ENCODE measurements around the gene UCHL5. TPM values are rescaled to one million over a fixed set of nuclear protein-coding genes. Genes with fewer than 3 reads are reported as not detected.

The UCHL5 gene
- total and polyA plus RNA-seq, 2 experiments from 2014 or later, result 42.5 to 67.1 TPM

DNA sequence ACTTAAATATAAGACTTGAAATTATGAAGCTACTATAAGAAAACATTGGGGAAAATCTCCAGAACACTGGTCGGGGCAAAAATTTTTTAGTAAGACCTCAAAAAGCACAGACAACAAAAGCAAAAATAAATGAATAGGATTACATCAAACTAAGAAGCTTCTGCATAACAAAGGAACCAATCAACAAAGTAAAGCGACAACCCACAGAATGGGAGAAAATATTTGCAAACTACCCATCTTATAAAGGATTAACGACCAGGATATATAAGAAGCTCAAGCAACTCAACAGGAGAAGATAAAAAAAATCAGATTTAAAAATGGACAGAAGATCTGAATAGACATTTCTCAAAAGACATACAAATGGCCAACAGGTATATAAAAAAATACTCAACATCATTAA, 19.1 kb downstream of the UCHL5 start:
- ATAC-seq (no peak), DNase-seq (ENCODE audit: low spot score) (no peak)
- Mint-ChIP-seq H3K9me3 (no peaks in the 10 kb centered on the region), H3K27ac (no peak overlapping the region), H3K4me1 (peaks cover 18% of the 10 kb centered on the region), H3K27me3 (ENCODE audit: insufficient read depth, low read depth, poor library complexity) (no peaks in the 10 kb centered on the region), H3K4me3 (no peak overlapping the region), H3K36me3 (ENCODE audit: low read depth) (peaks cover 11% of the 10 kb centered on the region; the same call in 2 of the 3 replicates)
- Histone ChIP-seq H2AFZ (no peak overlapping the region), H3K79me2 (replicated peaks; ENCODE audit: insufficient read depth) (peaks cover 59% of the 10 kb centered on the region), H3K36me3 (ENCODE audit: insufficient read depth) (no peaks in the 10 kb centered on the region), H3F3A (replicated peaks; ENCODE audit: low read depth) (no peaks in the 10 kb centered on the region), H4K20me1 (replicated peaks; ENCODE audit: insufficient read depth) (no peaks in the 10 kb centered on the region; the same call in 1 of the 2 replicates), H3K9me2 (ENCODE audit: insufficient read depth) (no peaks in the 10 kb centered on the region), H3K4me1 (ENCODE audit: insufficient read depth) (peaks cover 6% of the 10 kb centered on the region; the same call in 1 of the 2 replicates), H3K4me3 (no peak overlapping the region), H3K4me2 (no peak overlapping the region), H3K27me3 (ENCODE audit: insufficient read depth) (no peaks in the 10 kb centered on the region), H3K27ac (ENCODE audit: low read depth) (no peak overlapping the region)
- no peak for TF ChIP-seq CREB1 (CRISPR knock-in tag; IDR thresholded peaks at IDR 0.05; ENCODE audit: low read depth)
- TF ChIP-seq, protein P1, sequence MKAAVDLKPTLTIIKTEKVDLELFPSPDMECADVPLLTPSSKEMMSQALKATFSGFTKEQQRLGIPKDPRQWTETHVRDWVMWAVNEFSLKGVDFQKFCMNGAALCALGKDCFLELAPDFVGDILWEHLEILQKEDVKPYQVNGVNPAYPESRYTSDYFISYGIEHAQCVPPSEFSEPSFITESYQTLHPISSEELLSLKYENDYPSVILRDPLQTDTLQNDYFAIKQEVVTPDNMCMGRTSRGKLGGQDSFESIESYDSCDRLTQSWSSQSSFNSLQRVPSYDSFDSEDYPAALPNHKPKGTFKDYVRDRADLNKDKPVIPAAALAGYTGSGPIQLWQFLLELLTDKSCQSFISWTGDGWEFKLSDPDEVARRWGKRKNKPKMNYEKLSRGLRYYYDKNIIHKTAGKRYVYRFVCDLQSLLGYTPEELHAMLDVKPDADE (IDR thresholded peaks at IDR 0.05), result no peak
- TF ChIP-seq JUNB (IDR thresholded peaks at IDR 0.05; ENCODE audit: unreplicated experiment), result no peak
- TF ChIP-seq STAT1 (IDR thresholded peaks at IDR 0.05; ENCODE audit: unreplicated experiment), result no peak
- TF ChIP-seq POLR2AphosphoS5 (IDR thresholded peaks at IDR 0.05; ENCODE audit: low read depth), result no peak
- TF ChIP-seq ZNF331 (CRISPR knock-in tag; IDR thresholded peaks at IDR 0.05; ENCODE audit: low read depth), result no peak
- 0 out of 2 replicates have a peak, but pooled peaks have one; percentile 40 for TF ChIP-seq NANOG (IDR thresholded peaks at IDR 0.05; ENCODE audit: borderline replicate concordance)

DNA sequence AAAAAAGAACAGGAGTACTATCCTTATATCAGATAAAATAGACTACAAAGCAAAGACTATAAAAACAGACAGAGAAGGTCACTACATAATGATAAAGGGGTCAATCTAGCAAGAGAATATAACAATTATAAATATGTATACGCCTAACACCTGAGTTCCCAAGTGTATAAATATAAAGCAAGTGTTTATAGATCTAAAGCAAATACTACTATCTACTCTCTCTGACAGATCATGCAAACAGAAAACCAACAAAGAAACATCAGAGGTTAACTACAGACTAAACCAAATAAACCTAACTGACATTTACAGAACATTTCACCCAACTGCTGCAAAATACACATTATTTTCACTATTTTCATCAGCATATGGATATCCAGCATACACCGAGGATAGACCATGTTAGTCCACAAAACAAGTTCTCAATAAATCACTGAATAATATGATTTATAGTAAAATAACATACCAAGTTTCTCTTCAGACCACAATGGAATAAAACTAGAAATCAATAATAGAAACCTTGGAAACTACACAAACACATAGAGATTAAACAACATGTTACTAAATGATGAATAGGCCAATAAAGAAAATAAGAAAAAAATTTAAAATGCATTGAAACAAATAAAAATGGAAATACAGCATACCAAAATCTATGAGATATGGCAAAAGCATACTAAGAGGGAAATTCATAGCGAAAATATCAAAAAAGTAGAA, 22.7 kb downstream of the UCHL5 start:
- H3K9me3 Mint-ChIP-seq, result no peaks in the 10 kb centered on the region; the same call in 2 of the 3 replicates
- Histone ChIP-seq H3F3A (replicated peaks; ENCODE audit: low read depth) (no peaks in the 10 kb centered on the region), H3K4me3 (no peak overlapping the region), H2AFZ (no peak overlapping the region), H3K79me2 (replicated peaks; ENCODE audit: insufficient read depth) (peaks cover 82% of the 10 kb centered on the region), H3K4me2 (no peak overlapping the region), H3K27me3 (ENCODE audit: insufficient read depth) (no peaks in the 10 kb centered on the region), H3K9me2 (ENCODE audit: insufficient read depth) (no peaks in the 10 kb centered on the region), H3K36me3 (ENCODE audit: insufficient read depth) (no peaks in the 10 kb centered on the region), H3K4me1 (ENCODE audit: insufficient read depth) (peaks cover 6% of the 10 kb centered on the region; the same call in 1 of the 2 replicates), H4K20me1 (replicated peaks; ENCODE audit: insufficient read depth) (no peaks in the 10 kb centered on the region; the same call in 1 of the 2 replicates), H3K27ac (ENCODE audit: low read depth) (no peak overlapping the region)
- peaks cover 16% of the 10 kb centered on the region for H3K4me1 Mint-ChIP-seq
- TF ChIP-seq JUNB (IDR thresholded peaks at IDR 0.05; ENCODE audit: unreplicated experiment), result no peak
- no peak for TF ChIP-seq ZNF331 (CRISPR knock-in tag; IDR thresholded peaks at IDR 0.05; ENCODE audit: low read depth)
- TF ChIP-seq CREB1 (CRISPR knock-in tag; IDR thresholded peaks at IDR 0.05; ENCODE audit: low read depth), result no peak
- ATAC-seq, result no peak
- H3K27ac Mint-ChIP-seq, result no peak overlapping the region
- H3K4me3 Mint-ChIP-seq, result no peak overlapping the region
- peaks cover 12% of the 10 kb centered on the region; the same call in 2 of the 3 replicates for H3K36me3 Mint-ChIP-seq (ENCODE audit: low read depth)
- no peak for DNase-seq (ENCODE audit: low spot score)
- H3K27me3 Mint-ChIP-seq (ENCODE audit: insufficient read depth, low read depth, poor library complexity), result no peaks in the 10 kb centered on the region

DNA sequence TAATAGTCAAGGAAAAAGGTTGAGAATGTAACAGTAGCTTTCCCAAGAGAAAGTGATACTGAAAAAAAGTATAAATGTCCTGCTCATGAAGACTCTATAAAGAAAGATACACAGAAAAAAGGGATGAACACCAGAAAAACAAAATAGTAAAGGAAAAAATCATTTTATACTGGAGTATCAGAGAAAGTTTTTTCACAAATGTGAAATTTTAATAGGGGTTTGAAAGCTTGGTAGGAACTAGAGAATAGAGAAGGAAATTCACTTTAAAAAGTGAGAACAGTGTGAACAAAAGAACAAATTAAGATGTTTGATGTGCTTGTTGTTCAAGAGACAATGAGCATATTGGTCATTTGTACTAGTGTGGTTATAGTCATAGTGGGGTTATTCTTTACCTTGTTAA, 25.6 kb downstream of the UCHL5 start:
- H3K27ac Mint-ChIP-seq, result no peak overlapping the region
- no peaks in the 10 kb centered on the region for H3K27me3 Mint-ChIP-seq (ENCODE audit: insufficient read depth, low read depth, poor library complexity)
- H3K4me3 Mint-ChIP-seq, result no peak overlapping the region
- Histone ChIP-seq H3K27me3 (ENCODE audit: insufficient read depth) (no peaks in the 10 kb centered on the region), H3F3A (replicated peaks; ENCODE audit: low read depth) (no peaks in the 10 kb centered on the region), H3K4me3 (no peak overlapping the region), H3K4me1 (ENCODE audit: insufficient read depth) (no peaks in the 10 kb centered on the region), H3K79me2 (replicated peaks; ENCODE audit: insufficient read depth) (peaks cover 59% of the 10 kb centered on the region), H3K36me3 (ENCODE audit: insufficient read depth) (no peaks in the 10 kb centered on the region), H2AFZ (no peak overlapping the region), H3K9me2 (ENCODE audit: insufficient read depth) (no peaks in the 10 kb centered on the region), H3K4me2 (no peak overlapping the region), H4K20me1 (replicated peaks; ENCODE audit: insufficient read depth) (no peaks in the 10 kb centered on the region; the same call in 1 of the 2 replicates), H3K27ac (ENCODE audit: low read depth) (no peak overlapping the region)
- H3K9me3 Mint-ChIP-seq, result no peaks in the 10 kb centered on the region; the same call in 2 of the 3 replicates
- no peak for DNase-seq (ENCODE audit: low spot score)
- no peaks in the 10 kb centered on the region for H3K4me1 Mint-ChIP-seq
- peaks cover 12% of the 10 kb centered on the region; the same call in 2 of the 3 replicates for H3K36me3 Mint-ChIP-seq (ENCODE audit: low read depth)
- ATAC-seq, result no peak
- TF ChIP-seq, protein P1 (IDR thresholded peaks at IDR 0.05), result no peak
- no peak for TF ChIP-seq EZH2phosphoT487 (IDR thresholded peaks at IDR 0.05; ENCODE audit: unreplicated experiment)

Data from GM23338 (cell line).